ENCODE results near the gene ABCA5. TPM values are rescaled to one million over a fixed set of nuclear protein-coding genes. Genes with fewer than 3 reads are reported as not detected.

Gene ABCA5
- total and polyA plus RNA-seq, 2 of the 13 experiments (the other 11 are each of a cell fraction or from before 2014, with no cell fraction given) = 9.7 to 10.1 TPM

DNA sequence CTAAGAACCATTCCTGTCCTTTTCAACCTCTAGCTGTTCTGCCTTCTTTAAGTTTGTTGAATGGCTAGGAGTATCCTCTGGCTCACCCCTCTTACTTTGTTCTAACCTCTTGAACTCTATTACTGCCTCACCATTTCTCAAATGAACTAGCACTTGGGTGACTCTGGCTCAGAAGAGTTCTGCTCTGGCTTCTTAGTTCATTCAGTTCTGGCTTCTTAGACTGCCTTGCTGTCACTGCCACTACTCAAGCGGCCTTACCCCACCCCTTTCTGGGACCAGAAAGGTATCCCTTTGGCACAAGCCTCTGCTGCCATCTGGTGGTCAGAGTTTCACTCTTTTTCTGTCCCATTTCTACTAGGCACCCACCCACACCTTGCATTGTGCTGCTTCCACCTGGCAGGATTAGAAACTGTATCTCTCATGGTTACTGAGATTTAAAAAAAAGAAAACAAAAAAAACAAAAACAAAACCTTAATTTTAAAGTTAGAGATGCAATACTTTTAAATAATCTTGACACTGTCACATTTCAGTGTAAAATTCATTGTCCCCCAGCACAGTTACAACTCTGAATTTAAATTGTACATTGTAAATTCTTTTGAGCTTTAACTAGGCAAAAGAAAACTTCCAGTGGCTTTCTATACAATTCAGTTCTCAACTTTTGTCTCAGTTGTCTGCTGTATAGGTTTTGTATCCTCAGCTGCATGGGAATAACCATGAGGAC, 91.4 kb downstream of the ABCA5 start (continued):
- TF ChIP-seq MLLT10 (CRISPR knock-in tag; IDR thresholded peaks at IDR 0.05) (no peak), TFAP4 (IDR thresholded peaks at IDR 0.05; ENCODE audit: borderline replicate concordance, low read depth) (no peak), ZNF556 (CRISPR knock-in tag; IDR thresholded peaks at IDR 0.05; ENCODE audit: borderline replicate concordance) (peak; percentile 61; the same call in 1 of the 2 replicates), NFIC (IDR thresholded peaks at IDR 0.05; ENCODE audit: low read length) (no peak), ZNF781 (CRISPR knock-in tag; IDR thresholded peaks at IDR 0.05; ENCODE audit: borderline replicate concordance, not compliant biosample characterization) (peak; percentile 55), THYN1 (CRISPR knock-in tag; IDR thresholded peaks at IDR 0.05; ENCODE audit: borderline replicate concordance, low read depth) (no peak), NFIB (CRISPR knock-in tag; IDR thresholded peaks at IDR 0.05; ENCODE audit: borderline replicate concordance) (no peak), HIC2 (CRISPR knock-in tag; IDR thresholded peaks at IDR 0.05; ENCODE audit: low read depth) (no peak), ZFP82 (CRISPR knock-in tag; IDR thresholded peaks at IDR 0.05; ENCODE audit: borderline replicate concordance) (no peak), ZNF598 (CRISPR knock-in tag; IDR thresholded peaks at IDR 0.05; ENCODE audit: borderline replicate concordance) (no peak), ZNF292 (CRISPR knock-in tag; IDR thresholded peaks at IDR 0.05; ENCODE audit: borderline replicate concordance, low read depth) (peak; percentile 19; the same call in 1 of the 2 replicates)
- TF ChIP-seq, protein P1, sequence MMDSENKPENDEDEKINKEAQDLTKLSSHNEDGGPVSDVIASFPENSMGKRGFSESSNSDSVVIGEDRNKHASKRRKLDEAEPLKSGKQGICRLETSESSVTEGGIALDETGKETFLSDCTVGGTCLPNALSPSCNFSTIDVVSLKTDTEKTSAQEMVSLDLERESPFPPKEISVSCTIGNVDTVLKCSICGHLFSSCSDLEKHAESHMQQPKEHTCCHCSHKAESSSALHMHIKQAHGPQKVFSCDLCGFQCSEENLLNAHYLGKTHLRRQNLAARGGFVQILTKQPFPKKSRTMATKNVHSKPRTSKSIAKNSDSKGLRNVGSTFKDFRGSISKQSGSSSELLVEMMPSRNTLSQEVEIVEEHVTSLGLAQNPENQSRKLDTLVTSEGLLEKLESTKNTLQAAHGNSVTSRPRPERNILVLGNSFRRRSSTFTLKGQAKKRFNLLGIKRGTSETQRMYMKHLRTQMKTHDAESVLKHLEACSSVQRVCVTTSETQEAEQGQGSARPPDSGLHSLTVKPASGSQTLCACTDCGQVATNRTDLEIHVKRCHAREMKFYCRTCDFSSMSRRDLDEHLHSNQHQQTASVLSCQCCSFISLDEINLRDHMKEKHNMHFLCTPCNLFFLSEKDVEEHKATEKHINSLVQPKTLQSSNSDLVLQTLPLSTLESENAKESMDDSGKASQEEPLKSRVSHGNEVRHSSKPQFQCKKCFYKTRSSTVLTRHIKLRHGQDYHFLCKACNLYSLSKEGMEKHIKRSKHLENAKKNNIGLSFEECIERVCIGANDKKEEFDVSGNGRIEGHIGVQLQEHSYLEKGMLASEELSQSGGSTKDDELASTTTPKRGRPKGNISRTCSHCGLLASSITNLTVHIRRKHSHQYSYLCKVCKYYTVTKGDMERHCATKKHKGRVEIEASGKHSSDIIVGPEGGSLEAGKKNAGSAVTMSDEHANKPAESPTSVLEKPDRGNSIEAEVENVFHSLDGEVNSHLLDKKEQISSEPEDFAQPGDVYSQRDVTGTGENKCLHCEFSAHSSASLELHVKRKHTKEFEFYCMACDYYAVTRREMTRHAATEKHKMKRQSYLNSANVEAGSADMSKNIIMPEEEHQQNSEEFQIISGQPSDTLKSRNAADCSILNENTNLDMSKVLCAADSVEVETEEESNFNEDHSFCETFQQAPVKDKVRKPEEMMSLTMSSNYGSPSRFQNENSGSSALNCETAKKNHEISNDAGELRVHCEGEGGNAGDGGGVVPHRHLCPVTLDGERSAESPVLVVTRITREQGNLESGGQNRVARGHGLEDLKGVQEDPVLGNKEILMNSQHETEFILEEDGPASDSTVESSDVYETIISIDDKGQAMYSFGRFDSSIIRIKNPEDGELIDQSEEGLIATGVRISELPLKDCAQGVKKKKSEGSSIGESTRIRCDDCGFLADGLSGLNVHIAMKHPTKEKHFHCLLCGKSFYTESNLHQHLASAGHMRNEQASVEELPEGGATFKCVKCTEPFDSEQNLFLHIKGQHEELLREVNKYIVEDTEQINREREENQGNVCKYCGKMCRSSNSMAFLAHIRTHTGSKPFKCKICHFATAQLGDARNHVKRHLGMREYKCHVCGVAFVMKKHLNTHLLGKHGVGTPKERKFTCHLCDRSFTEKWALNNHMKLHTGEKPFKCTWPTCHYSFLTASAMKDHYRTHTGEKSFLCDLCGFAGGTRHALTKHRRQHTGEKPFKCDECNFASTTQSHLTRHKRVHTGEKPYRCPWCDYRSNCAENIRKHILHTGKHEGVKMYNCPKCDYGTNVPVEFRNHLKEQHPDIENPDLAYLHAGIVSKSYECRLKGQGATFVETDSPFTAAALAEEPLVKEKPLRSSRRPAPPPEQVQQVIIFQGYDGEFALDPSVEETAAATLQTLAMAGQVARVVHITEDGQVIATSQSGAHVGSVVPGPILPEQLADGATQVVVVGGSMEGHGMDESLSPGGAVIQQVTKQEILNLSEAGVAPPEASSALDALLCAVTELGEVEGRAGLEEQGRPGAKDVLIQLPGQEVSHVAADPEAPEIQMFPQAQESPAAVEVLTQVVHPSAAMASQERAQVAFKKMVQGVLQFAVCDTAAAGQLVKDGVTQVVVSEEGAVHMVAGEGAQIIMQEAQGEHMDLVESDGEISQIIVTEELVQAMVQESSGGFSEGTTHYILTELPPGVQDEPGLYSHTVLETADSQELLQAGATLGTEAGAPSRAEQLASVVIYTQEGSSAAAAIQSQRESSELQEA (CRISPR knock-in tag; IDR thresholded peaks at IDR 0.05; ENCODE audit: not compliant biosample characterization) = no peak
- TF ChIP-seq, protein P2, sequence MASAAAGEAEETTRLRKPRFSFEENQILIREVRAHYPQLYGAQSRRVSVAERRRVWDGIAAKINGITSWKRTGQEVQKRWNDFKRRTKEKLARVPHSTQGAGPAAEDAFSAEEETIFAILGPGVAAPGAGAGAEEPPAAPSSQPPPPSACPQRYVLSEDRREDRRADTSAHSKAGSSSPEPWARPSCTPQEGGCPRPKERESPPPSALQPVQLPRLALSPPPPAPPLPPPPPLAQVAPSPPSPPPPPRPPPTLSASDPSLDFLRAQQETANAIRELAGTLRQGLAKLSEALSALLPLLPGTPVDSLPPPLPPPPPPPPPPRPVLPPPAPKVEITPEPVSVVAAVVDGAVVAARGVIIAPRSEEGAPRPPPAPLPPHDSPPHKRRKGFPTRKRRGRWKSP (CRISPR knock-in tag; IDR thresholded peaks at IDR 0.05) = peak; percentile 72; the same call in 1 of the 2 replicates
